GM21423 (cell line): ENCODE data around the gene AGMAT.

Source experiments
- ATAC-seq: cut with Tn5 transposase; IDR thresholded peaks from one replicate; pipeline ENCODE4 v1.9.1; 2021; ENCODE audit warnings: mild to moderate bottlenecking, moderate library complexity; ENCODE audit not compliant: unreplicated experiment

Gene AGMAT

GRCh38 chr1:15584489-15585363, at the start of gene AGMAT:
AGMAT (minus strand) TSS chr1:15585051; CDS start chr1:15584967, 84 bp downstream.
- ATAC-seq, result peak; percentile 58

- ATAC-seq, result no peak
These were observed 49.0 kb upstream of the AGMAT start for GRCh38 chr1:15633756-15634420.

DNA sequence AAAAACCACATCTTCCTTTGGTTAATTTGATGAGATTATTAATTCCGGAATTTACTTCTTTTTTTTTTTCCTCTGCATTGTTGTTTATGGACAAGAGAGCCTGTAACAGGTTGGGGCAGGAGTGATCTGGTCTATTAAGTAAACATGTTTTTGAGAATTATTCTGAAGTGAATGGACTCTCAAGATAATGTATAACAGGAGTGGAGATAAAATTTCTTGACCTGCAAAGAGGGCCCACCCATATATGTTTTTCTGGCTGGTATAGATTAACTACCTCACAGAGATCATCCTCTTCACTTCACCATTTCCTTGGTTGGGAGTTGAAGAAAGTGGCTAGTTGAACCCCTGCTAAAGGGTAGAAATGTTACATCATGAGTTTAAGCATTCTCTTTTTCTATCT, 43.2 kb upstream of the AGMAT start:
- peak; percentile 15 for ATAC-seq

DNA sequence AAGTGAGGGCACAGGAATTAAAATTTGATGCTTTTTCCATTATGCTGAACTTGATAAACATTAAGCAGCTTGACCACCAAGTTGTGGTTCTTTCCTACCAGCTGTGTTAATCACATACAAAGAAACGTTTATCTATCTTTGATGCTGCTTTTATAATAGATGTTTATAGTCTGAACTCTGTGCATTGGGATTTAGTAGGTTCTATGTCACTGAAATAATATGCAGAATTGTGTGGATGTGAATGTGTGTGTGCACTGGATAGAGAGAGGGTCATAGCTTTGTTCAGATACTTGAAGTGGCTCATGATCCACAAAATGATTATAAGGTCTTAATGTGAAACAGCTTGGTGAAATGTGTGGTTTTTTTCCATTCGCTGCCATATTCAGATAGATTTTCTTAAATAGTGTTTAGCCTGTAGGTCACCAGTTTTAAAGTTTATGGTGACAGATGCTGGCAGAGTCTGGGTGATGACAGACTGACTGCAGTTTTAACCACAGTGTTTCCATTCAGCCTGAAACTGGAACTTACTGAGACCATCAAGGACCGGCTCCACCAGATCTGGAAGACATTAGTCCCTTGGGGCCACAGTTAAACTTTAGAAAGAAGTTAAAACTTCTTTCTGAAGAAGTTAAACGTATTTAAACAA, 42.6 kb upstream of the AGMAT start:
- ATAC-seq, result peak; percentile 91

DNA sequence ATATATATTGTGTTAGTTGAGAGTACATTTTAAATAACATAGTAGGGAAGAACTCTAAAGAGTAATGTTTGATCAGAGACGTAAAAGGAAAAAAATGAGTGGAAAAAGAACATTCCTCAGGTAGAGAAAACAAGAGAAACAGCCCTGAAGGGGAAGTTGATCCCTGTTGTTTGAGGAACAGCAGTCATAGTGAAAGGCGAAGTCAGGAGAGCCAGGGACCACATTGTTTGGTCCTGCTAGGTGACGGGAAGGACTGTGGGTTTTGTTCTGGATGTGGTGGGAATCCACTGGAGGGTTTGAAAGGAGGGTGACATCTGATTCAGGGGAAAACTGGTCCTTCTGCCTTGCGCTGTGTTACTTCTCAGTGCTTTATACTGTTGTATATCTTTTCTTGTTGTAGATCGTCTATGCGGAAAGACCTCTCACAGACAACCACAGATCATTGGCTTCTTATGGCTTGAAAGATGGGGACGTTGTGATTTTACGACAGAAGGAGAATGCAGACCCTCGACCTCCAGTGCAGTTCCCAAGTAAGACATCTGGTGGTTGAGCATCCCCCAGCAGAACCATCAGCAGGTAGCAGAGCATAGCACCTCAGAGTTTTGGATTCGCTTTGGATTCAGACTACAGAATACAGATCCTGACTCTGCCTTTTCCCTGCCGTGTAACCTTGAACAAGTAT, 41.6 kb upstream of the AGMAT start:
- no peak for ATAC-seq

DNA sequence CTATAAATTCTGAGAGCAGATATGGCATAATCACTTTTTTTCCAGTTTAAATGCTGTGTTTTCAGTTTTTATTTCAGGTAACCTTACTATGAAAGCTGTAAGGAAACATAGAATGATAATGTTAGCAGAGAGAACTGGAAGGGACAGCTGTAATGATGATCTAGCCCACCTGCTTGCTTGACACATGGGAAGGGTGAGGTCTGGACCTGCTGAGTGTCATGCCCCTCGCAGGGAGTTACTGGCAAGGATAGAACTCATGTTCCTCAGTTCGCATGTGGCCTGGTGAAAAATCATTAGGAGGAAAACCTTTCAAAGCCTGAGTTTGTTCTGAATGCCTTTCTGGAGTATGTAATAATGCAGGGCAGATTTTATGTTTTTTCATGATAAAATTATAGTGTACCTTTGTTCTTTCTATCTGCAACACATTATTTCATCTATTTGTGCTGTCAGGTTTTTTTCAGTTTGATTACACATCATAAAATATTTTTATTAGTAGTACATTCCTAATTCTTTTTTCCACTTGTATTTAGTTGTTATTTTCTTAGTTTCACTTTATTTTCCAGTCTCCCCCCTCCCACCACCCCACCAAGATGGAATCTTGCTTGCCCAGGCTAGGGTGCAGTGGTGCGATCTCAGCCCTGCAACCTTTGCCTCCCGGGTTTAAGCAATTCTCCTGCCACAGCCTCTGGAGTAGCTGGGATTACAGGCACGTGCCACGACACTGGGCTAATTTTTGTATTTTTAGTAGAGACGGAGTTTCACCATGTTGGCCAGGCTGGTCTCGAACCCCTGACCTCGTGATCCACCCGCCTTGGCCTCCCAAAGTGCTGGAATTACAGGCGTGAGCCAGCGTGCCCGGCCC, 40.4 kb upstream of the AGMAT start:
- ATAC-seq, result no peak

- ATAC-seq, result no peak
These were observed 39.4 kb upstream of the AGMAT start for GRCh38 chr1:15624133-15624714.

GRCh38 chr1:15623435-15623834, 38.6 kb upstream of the AGMAT start:
- ATAC-seq, result no peak

- ATAC-seq, result no peak
These were observed 38.0 kb upstream of the AGMAT start for GRCh38 chr1:15622712-15623373.

DNA sequence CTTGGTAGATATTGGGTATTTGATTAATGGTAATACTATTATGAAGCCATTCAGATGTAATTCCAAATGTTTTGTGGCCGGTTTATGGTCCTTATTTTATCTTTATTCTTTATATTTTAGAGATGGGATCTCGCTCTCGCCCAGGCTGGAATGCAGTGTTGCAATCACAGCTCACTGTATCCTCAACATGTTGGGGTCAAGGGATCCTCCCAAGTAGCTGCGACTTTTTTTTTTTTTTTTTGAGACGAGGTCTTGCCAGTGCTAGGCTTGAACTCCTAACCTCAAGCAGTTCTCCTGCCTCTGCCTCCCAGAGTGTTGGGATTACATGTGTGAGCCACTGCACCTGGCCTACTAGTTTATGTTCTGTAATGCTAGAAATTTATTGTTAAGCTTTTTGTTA, 37.1 kb upstream of the AGMAT start:
- no peak for ATAC-seq

DNA sequence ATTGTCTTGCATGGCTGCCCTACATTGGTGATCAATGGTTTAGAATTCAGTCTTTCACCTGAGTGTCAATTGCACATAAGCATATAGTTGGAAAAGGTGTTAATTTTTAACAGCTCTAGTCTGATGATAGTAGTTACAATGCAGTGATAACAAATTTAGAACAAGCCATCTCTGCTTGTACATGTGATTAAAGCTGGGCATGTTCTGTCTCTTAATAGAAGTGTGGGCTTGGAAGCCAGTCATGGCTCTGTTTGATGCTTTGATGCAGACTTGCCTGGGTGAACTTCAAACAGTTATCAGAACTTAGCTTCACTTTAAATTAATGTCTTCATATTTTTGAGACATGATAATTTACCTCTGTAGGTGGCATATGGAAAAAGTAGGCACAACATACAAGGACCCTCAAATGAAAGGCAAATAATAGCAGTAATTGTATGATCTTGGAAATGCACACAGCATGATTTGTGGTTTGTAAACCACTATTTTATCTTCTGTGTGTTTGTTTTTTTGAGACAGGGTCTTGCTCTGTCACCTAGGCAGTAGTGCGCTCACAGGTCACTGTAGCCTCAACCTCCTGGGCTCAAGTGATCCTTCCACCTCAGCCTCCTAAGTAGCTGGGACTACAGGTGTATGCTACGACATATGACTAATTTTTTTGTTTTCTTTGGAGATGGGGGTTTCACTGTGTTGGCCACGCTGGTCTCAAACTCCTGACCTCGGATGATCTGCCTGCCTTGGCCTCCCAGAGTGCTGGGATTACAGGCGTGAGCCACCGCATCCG, 36.2 kb upstream of the AGMAT start:
- no peak for ATAC-seq

DNA sequence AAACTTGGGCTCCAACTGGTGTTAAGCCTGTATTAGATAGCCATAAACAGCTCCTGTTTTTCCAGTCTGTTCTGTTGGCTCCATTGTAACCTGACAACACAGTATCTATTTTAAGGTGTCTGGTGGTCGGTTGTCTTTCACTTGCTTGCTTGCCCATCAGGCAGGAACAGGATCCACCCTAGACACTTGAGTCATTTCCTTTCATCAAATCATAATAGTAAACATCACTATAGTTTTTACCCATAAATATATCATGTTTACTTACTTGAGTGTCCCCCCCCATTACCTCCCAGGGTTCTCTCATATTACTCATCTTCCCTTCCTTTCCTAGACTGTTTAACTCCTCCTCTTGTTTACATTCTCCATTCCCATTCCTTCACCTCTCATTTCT, 35.3 kb upstream of the AGMAT start:
- no peak for ATAC-seq

DNA sequence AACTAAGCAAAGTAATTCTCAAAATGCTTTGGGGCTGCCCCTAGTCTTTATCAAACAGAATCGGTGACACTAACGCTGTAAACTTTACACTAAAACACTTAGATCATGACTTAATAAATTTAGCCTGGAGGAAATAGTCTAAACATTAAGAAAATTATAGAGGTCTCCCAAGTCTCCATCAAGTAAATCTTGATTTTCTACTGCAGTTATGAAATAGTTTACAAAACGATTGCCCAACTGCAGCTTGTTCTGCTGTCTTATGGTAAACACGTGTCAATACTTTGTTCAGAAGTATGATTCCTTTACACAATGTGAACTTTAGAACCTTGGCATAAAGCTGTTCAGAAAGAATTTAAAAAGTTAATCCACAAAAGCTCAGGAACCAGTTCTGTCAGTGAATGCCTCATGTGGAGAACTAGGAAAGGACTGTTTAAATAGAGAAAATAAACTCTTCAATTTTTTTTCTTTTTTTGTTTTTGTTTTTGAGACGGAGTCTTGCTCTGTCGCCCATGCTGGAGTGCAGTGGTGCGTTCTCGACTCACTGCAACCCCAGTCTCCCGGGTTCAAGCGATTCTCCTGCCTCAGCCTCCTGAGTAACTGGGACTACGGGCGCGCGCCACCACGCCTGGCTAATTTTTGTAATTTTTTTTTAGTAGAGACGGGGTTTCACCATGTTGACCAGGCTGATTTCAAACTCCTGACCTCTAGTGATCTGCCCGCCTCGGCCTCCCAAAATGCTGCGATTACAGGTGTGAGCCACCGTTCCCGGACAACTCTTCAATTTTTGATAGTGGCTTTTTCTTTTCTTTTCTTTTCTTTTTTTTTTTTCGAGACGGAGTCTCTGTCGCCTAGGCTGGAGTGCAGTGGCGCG, 34.0 kb upstream of the AGMAT start:
- ATAC-seq, result no peak

GRCh38 chr1:15618077-15618654, 33.3 kb upstream of the AGMAT start:
- ATAC-seq, result peak; percentile 35

- peak; percentile 73 for ATAC-seq
These were observed 32.6 kb upstream of the AGMAT start, which contains the start of gene DDI2 for GRCh38 chr1:15617173-15618076. DDI2 (plus strand) TSS chr1:15617458; CDS start chr1:15617671, 213 bp downstream.
